ENCODE data around the gene ERG28. TPM values are rescaled to one million over a fixed set of nuclear protein-coding genes. Genes with fewer than 3 reads are reported as not detected.
A peak's percentile ranks its signal among the peaks of the same experiment; 100 is the strongest.

The ERG28 gene
- total RNA-seq, 1 donor from 2014 or later = 29.3 TPM

DNA sequence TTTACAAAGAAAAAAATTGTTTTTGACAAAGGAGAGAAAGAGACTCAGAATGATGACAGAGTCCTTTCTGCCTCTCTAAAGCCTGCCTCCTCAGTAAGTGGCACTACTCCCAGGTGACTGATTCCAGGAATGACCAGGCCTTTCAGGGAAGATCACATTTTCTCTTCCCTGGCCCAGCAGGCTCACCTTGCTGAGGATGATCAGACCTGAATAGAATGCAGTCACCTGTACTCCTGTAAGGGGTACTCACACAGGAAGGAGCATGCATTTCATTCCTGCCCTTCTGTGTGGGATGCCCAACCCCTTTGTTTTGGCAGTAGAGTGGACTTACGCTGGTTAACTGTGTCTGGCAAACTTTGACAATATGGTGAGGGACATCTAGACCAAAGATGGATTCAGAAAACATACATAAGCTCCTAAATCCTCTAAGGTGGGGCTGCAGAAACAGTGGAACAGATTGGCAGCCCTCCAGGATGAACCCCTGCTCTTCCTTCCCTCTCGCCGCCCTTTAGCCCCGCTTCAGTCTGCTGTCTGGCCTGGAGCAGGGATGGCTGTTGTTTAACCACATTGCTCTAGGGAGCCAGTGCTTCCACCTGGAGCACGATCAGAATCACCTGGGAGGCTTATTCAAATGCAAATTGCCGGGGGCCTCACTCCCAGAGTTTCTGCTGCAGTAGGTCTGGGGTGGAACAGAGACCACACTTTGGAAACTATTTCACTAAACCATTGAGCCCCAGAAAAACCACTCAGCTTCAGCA lies 29.8 kb downstream of the ERG28 start:
- H3K9me3 ChIP-seq (ENCODE audit: low read depth) = no peaks in the 10 kb centered on the region
- no peaks in the 10 kb centered on the region for H4K20me1 ChIP-seq (ENCODE audit: low read depth)
- no peak overlapping the region for H3K27ac ChIP-seq
- peaks cover 14% of the 10 kb centered on the region for H3F3A ChIP-seq (ENCODE audit: low read depth)
- H3K9ac ChIP-seq = no peak overlapping the region
- H3K4me3 ChIP-seq = no peak overlapping the region
- no peaks in the 10 kb centered on the region for H3K79me2 ChIP-seq (ENCODE audit: low read depth)
- H3K4me1 ChIP-seq = peaks cover 24% of the 10 kb centered on the region
- H3K36me3 ChIP-seq = no peaks in the 10 kb centered on the region
- H3K4me3 Mint-ChIP-seq = no peak overlapping the region
- no peaks in the 10 kb centered on the region for H3K36me3 Mint-ChIP-seq
- H3K4me2 ChIP-seq = peak overlapping the region; percentile 40
- H3K27ac Mint-ChIP-seq = no peak overlapping the region
- no peaks in the 10 kb centered on the region for H3K27me3 ChIP-seq
- peak overlapping the region; percentile 79 for H2AFZ ChIP-seq (replicated peaks)
- no peak for DNase-seq (ENCODE audit: low spot score)
- H3K4me1 Mint-ChIP-seq = peaks cover 15% of the 10 kb centered on the region
- no peaks in the 10 kb centered on the region for H3K9me3 Mint-ChIP-seq
- H3K27me3 Mint-ChIP-seq (ENCODE audit: insufficient read depth, low read depth) = peaks cover 5% of the 10 kb centered on the region
- no peak for TF ChIP-seq EZH2 (IDR thresholded peaks at IDR 0.05)
- TF ChIP-seq EZH2phosphoT487 (IDR thresholded peaks at IDR 0.05) = no peak
- TF ChIP-seq, protein P1, sequence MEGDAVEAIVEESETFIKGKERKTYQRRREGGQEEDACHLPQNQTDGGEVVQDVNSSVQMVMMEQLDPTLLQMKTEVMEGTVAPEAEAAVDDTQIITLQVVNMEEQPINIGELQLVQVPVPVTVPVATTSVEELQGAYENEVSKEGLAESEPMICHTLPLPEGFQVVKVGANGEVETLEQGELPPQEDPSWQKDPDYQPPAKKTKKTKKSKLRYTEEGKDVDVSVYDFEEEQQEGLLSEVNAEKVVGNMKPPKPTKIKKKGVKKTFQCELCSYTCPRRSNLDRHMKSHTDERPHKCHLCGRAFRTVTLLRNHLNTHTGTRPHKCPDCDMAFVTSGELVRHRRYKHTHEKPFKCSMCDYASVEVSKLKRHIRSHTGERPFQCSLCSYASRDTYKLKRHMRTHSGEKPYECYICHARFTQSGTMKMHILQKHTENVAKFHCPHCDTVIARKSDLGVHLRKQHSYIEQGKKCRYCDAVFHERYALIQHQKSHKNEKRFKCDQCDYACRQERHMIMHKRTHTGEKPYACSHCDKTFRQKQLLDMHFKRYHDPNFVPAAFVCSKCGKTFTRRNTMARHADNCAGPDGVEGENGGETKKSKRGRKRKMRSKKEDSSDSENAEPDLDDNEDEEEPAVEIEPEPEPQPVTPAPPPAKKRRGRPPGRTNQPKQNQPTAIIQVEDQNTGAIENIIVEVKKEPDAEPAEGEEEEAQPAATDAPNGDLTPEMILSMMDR (IDR thresholded peaks at IDR 0.05) = no peak

DNA sequence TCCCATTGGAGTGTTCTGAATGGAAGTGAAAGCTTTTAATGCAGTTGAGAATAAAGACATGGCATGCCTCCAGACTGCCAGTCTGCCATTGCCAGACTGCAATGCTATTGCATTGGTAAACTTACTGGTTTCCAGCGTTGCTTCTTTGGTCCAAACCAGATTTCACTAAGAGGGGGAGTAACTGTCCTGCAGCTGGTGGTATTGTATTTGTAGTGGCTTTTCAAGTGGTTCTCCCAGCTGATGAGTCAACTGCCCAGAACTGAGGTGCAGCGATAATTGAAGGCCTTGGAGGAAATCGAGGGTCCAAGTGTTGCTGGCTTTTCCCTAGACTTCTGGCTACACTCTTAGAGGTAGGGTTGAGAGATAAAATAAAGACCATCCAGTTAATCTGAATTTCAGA lies 31.9 kb downstream of the ERG28 start:
- peaks cover 11% of the 10 kb centered on the region for H3F3A ChIP-seq (ENCODE audit: low read depth)
- H2AFZ ChIP-seq (replicated peaks) = no peak overlapping the region
- no peak overlapping the region for H3K27ac ChIP-seq
- TF ChIP-seq EZH2phosphoT487 (IDR thresholded peaks at IDR 0.05) (no peak), EZH2 (IDR thresholded peaks at IDR 0.05) (no peak)
- TF ChIP-seq, protein P1 (IDR thresholded peaks at IDR 0.05) = no peak
- no peak overlapping the region for H3K4me3 Mint-ChIP-seq
- H3K9me3 Mint-ChIP-seq = no peaks in the 10 kb centered on the region
- H3K4me3 ChIP-seq = no peak overlapping the region
- peaks cover 15% of the 10 kb centered on the region for H3K4me1 Mint-ChIP-seq
- H3K27ac Mint-ChIP-seq = no peak overlapping the region
- no peaks in the 10 kb centered on the region for H4K20me1 ChIP-seq (ENCODE audit: low read depth)
- peaks cover 24% of the 10 kb centered on the region for H3K4me1 ChIP-seq
- H3K9ac ChIP-seq = no peak overlapping the region
- no peak for DNase-seq (ENCODE audit: low spot score)
- H3K27me3 ChIP-seq = no peaks in the 10 kb centered on the region
- no peaks in the 10 kb centered on the region for H3K36me3 Mint-ChIP-seq
- no peaks in the 10 kb centered on the region for H3K79me2 ChIP-seq (ENCODE audit: low read depth)
- H3K27me3 Mint-ChIP-seq (ENCODE audit: insufficient read depth, low read depth) = peaks cover 2% of the 10 kb centered on the region
- H3K9me3 ChIP-seq (ENCODE audit: low read depth) = no peaks in the 10 kb centered on the region
- H3K4me2 ChIP-seq = no peak overlapping the region
- H3K36me3 ChIP-seq = no peaks in the 10 kb centered on the region

DNA sequence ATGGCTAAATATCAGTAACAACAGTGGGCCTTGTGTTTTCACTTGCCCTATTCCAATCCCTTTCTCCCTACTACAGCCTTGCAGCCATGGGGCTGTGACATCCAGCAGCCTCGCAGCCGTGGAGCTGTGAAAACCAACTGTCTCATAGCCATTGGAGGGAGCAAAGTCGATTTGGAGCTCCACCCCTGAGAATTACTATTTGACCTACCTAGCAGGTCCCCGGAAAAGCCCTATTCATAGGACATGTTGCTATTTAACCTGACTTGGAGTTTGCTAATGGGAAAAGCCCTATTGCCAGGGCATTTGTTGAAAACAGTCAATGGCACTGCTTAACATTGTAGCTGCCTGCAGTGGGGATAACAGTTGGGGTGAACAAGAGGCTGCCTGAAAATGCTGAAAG lies 33.3 kb downstream of the ERG28 start:
- H3K4me1 ChIP-seq = peaks cover 18% of the 10 kb centered on the region
- H3K36me3 ChIP-seq = no peaks in the 10 kb centered on the region
- TF ChIP-seq, protein P1 (IDR thresholded peaks at IDR 0.05) = no peak
- TF ChIP-seq EZH2phosphoT487 (IDR thresholded peaks at IDR 0.05) (no peak), EZH2 (IDR thresholded peaks at IDR 0.05) (no peak)
- peaks cover 11% of the 10 kb centered on the region for H3F3A ChIP-seq (ENCODE audit: low read depth)
- H3K27me3 ChIP-seq = no peaks in the 10 kb centered on the region
- Mint-ChIP-seq H3K36me3 (no peaks in the 10 kb centered on the region), H3K9me3 (no peaks in the 10 kb centered on the region), H3K27ac (no peak overlapping the region), H3K27me3 (ENCODE audit: insufficient read depth, low read depth) (peaks cover 2% of the 10 kb centered on the region), H3K4me3 (no peak overlapping the region), H3K4me1 (peaks cover 11% of the 10 kb centered on the region)
- no peaks in the 10 kb centered on the region for H3K9me3 ChIP-seq (ENCODE audit: low read depth)
- H3K4me2 ChIP-seq = no peak overlapping the region
- H3K27ac ChIP-seq = no peak overlapping the region
- no peak for DNase-seq (ENCODE audit: low spot score)
- no peaks in the 10 kb centered on the region for H4K20me1 ChIP-seq (ENCODE audit: low read depth)
- no peaks in the 10 kb centered on the region for H3K79me2 ChIP-seq (ENCODE audit: low read depth)
- H2AFZ ChIP-seq (replicated peaks) = no peak overlapping the region
- H3K9ac ChIP-seq = no peak overlapping the region
- H3K4me3 ChIP-seq = no peak overlapping the region

Measured in neural progenitor cell (in vitro differentiated cells).